Panc1 (cell line): ENCODE measurements around the gene PTRHD1.

Source experiments
- CTCF ChIP-seq: fragments of 450-650 bp; IDR thresholded peaks from 2 replicates; pipeline ENCODE4 v1.5.1; 2017; ENCODE audit warnings: mild to moderate bottlenecking
- POLR2AphosphoS5 ChIP-seq: IDR thresholded peaks from 2 replicates; pipeline ENCODE4 v1.6.1; 2012; ENCODE audit warnings: mild to moderate bottlenecking, low read depth, low read length, moderate library complexity
- SIN3A ChIP-seq: IDR thresholded peaks from 2 replicates; pipeline ENCODE4 v1.6.1; 2012; ENCODE audit warnings: low read depth, mild to moderate bottlenecking, low read length, moderate library complexity, borderline replicate concordance; ENCODE audit not compliant: insufficient read depth

- TF ChIP-seq POLR2AphosphoS5 (no peak), CTCF (no peak), SIN3A (no peak)
These were observed 20.5 kb upstream of the PTRHD1 start for GRCh38 chr2:24813691-24814137.
